Measurements from ENCODE around the gene CUL2.
"Not testable (repeated sequence)": the region's sequence is repeated elsewhere in the genome, so short reads cannot be mapped to it uniquely, and the experiment has no call there.

Gene CUL2

DNA sequence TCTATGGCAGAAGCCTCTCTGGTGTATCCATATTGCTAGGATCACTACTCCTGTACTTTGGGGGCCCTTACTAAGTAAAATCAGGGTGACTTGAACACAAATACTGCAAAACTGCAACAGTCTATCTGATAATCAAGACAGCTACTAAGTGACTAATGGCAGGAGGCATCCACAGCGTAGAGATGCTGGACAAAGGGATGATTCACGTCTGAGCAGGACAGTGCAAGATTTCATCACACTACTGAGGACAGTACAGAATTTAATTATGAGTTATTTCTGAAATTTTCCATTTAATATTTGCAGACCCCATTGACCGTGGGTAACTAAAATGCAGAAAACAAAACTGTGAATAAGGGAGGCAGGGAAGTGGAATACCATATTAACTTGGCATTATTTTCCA lies 10.4 kb downstream of the CUL2 start:
- no peak for DNase-seq (ENCODE audit: low spot score)

GRCh38 chr10:35079265-35079664 lies 10.9 kb downstream of the CUL2 start:
- no peak for DNase-seq (ENCODE audit: low spot score)

- no peak for DNase-seq (ENCODE audit: low spot score)
Observed at GRCh38 chr10:35075228-35075627, 14.9 kb downstream of the CUL2 start.

DNA sequence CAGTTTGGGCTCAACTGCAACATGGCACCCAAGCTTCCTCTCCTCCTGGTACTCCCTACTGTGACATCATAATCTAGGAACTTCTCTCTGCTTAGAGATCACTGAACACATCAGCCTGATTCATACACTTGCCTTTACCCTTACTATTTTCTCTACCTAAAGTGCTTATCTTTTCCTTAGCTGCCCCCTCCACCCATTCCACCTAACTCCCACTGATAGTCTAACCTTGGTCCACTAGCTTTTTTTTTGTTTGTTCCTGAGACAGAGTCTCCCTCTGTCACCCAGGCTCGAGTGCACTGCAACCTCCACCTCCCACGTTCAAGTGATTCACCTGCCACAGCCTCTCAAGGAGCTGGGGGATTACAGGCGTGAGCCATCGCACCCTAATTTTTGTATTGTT lies 15.9 kb downstream of the CUL2 start:
- DNase-seq (ENCODE audit: low spot score), result no peak

DNA sequence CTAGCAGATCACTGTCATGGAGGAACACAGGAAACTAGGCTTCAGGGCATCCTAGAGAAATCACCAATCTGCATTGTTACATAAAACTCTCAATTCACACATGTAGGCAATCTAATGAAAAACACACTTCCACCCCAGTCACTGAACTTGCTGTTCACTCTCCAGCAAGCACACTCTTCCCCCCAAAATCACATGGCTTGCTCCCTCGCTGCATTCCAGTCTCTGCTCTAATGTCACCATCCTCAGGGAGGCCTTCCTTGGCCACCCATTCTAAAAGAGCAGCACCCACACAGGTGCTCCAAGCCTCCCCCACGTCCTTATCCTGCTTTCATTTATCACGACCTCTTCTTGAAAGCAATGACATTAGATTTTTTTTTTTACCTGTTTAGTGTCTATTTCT lies 19.6 kb downstream of the CUL2 start:
- DNase-seq (ENCODE audit: low spot score), result no peak

GRCh38 chr10:35063837-35064454 lies 26.2 kb downstream of the CUL2 start:
- DNase-seq (ENCODE audit: low spot score), result no peak

DNA sequence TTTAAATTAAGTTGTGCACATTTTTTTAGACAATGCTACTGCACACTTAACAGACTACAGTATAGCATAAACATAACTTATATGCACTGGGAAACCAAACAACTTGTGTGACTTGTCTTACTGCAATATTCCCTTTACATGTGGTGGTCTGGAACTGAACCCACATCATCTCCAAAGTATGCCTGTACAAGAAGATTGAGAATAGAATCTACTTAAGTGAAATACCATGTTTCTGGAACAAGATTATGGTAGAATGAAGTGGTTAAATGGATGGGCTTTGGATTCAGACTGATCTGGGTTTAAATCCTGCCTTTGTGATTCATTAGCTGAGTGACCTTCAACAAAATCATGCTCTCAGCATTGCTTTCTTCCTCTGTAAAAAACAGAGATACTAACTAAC lies 30.7 kb downstream of the CUL2 start:
- no peak for DNase-seq (ENCODE audit: low spot score)

DNA sequence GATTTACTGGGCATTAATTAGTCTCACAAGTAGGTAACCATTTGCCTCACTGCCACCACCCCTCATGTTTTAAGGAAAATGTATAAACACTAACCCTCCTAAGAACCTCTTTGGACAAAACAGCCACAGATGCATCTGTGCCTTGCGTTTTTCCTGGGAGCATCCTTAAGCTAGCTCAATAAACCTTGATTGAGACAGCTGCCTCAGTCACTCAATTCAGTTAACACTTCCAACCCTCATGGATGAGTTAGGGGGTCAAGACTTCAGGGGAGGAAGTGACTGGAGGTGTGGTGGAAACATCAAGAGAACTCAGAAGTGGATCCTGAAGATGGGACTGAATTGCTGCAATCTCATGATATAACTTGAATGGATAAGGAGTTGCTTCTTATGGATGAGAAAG lies 31.5 kb downstream of the CUL2 start:
- DNase-seq (ENCODE audit: low spot score), result no peak

DNA sequence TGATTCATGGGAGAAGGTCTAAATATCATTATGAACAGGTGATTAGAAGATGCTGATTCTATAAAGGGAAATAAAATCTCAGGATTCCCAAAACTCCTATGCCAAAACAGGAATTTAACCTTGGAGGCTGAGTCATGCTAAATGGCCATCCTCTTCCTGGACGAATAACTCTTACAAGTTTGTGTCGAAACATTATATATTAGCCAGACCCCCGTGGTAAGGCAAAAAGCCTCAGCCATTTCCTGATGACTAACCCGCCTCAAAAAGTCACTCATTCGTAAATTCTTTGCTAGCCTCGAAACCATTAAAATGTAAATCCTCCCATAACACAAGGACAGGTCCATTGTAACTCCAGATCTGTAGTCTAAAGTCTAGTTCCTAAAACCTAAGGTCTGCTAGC lies 32.0 kb downstream of the CUL2 start:
- DNase-seq (ENCODE audit: low spot score), result no peak

DNA sequence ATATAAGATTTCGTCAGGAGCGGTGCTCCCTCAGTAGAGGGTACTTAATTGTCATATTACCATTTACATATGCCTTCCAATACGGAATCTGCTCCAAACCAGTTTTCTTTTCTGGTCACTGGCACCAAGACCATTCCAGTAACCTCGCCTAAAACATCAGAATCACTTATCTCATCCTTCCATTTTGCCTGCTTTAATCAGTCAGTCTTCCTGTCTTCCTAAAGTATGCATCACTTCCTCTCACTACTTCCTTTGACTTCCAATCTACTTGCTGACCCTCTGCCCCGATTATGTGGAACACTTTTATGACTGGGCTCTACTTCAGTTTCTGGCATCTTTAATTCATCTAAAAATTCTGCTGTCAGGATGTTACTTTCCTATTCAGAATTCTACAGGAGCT lies 33.5 kb downstream of the CUL2 start:
- DNase-seq (ENCODE audit: low spot score), result no peak

DNA sequence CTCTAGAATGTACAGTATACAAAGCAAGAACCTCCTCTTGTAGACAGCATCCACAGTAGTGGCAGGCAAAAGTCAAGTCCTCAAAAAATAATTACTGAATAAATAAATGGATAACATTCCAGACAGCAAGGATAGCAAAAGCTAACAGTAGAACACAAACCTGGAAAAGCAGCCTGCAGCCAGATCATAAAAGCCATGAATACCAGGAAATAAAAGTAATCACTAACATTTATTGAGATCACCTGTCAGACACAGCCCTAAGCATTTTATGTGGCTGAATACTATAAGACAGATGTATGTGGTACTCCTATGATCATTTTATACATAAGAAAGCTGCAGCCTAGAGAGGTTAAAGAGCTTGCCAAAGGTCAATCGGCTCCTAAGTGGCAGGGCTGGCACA lies 34.0 kb downstream of the CUL2 start:
- DNase-seq (ENCODE audit: low spot score), result no peak

DNA sequence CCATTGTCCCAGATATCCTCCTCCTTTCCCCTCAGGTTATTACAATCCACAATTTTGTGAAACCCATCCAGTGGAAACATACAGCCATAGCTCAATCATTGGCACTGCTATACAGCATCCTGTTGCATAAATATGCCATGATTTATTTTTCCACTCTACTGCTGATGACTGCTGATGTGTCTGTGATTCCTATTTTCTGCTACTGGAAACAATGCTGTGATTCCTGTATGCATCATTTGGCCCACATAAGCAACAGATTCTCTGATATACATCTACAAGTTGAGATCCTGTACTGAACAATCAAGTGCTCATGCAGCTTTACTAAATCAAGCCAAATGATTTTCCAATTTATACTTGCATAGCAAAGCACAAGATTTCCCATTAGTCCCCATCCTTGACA lies 39.6 kb downstream of the CUL2 start:
- DNase-seq (ENCODE audit: low spot score), result no peak

GRCh38 chr10:35046074-35046473 lies 44.1 kb downstream of the CUL2 start:
- no peak for DNase-seq (ENCODE audit: low spot score)

GRCh38 chr10:35045275-35045674 lies 44.9 kb downstream of the CUL2 start:
- not testable (repeated sequence) for DNase-seq (ENCODE audit: low spot score)

GRCh38 chr10:35043796-35044344 lies 46.3 kb downstream of the CUL2 start:
- no peak for DNase-seq (ENCODE audit: low spot score)

- no peak for DNase-seq (ENCODE audit: low spot score)
Observed at GRCh38 chr10:35042783-35043182, 47.4 kb downstream of the CUL2 start.

- DNase-seq (ENCODE audit: low spot score), result no peak
Observed at GRCh38 chr10:35041502-35041879, 48.6 kb downstream of the CUL2 start.

DNA sequence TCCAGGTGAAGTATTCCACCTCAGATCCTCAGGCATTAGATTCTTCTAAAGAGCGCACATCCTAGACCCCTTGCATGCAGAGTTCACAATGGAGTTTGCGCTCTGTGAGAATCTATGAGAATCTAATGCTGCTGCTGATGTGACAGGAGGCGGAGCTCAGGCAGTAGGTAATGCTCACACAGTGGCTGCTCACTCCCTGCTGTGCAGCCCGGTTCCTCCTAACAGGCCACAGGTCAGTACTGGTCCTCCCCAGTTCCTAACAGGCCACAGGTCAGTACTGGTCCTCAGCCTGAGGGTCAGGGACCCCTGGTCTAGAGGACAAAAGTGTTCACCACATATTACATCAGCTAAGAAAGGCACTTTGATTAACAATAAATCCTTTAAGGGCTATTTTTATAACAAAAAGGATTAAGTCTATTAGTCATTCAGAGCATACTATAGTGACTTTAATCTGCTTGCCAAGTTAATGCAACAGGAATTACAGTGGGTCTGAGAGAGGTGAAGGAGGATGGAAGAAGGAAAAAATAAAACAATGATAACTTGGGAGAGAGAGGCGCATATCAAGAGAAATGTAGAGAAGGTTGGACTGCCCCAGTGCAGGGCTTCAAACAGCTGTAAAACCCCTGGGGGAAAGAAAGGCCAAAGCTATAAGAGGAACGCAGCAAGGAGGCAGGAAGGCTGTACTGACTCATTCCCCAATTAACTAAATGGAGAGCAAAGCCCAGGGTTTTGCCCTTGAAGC lies 49.2 kb downstream of the CUL2 start:
- peak; percentile 51 for DNase-seq (ENCODE audit: low spot score)

- DNase-seq (ENCODE audit: low spot score), result no peak
Observed at GRCh38 chr10:35037104-35037503, 53.0 kb downstream of the CUL2 start.

DNA sequence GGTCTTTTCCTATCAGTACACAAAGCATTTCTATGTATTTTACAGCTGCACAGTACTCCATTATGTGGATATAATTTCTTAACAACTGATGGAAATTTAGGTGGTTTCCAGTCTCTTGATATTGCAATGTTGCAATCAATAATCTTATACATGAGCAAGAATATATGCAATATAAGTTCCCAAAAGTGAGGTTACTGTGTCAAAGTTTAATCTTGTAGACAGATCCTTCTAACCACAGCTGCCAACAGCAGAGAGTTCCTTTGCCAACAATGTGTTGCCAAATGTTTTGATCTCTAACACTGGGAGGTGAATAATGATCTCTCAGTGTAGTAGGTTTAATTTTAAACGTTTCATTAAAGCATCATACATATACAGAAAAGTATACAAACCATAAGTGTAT lies 54.5 kb downstream of the CUL2 start:
- no peak for DNase-seq (ENCODE audit: low spot score)

GRCh38 chr10:35027567-35027966 lies 62.6 kb downstream of the CUL2 start:
- DNase-seq (ENCODE audit: low spot score), result no peak

DNA sequence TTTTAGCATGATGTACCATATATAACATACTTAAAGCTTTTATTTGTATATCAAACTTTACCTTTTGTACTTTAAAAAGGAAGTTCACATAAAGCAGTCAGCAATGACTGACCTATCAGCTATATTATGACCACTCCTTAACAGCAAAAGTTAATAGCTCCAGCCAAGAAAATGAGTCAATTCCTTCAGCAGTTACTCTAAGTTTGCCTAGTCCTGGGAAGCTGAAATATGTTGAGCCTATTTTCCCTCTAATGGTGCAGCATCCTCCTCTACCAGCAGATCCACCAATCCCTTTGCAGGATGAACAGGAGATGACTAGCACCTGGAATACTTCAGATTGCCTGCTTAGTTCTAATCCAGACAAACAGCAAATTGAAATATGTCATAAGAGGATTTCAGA lies 64.2 kb downstream of the CUL2 start:
- DNase-seq (ENCODE audit: low spot score), result no peak

DNA sequence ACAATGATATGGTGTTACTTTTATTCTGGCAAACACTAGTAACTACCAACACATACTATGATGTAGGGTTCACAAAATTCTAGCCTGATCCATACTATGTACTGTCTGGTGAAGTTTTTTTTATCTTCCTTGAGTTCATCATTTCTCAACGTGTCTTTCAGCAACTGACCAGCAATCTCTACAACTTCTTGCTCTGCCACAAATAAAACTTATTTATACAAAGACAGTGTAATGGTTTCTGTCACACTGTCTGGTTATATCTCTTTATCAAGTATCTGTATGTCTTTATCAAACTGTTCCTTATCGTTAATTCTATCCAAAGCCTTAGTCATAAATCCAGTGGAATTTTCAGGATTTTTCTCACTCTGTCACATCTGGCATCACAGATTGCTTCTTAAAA lies 69.7 kb downstream of the CUL2 start:
- no peak for DNase-seq (ENCODE audit: low spot score)
